Small intestine (tissue), 16 donors: ENCODE results near the gene ATP12A. TPM values are rescaled to one million over a fixed set of nuclear protein-coding genes. Genes with fewer than 3 reads are reported as not detected.

Source experiments
- DNase-seq, 2 donors: peaks; one replicate each; pipeline versions ENCODE4 v3.0.0 to v3.0.0-alpha.2; 2013
- FAIRE-seq: peaks from 2 replicates; lab custom pipeline; 2012; peaks lifted over from hg19 to GRCh38; lab: Jason Lieb, UNC
- H3K27ac ChIP-seq, 3 donors: one replicate each; pipeline ENCODE4 v1.5.1; 2013; ENCODE audit warnings: low read length in 2 of 3, mild to moderate bottlenecking in 2 of 3, control low read depth in 1 of 3, inconsistent platforms in 1 of 3, low read depth in 1 of 3, moderate library complexity in 1 of 3
- H3K27me3 ChIP-seq, 3 donors: one replicate each; pipeline ENCODE4 v1.6.1; 2013; ENCODE audit warnings: low read length in 3 of 3, inconsistent platforms in 1 of 3; ENCODE audit not compliant: control insufficient read depth in 3 of 3, insufficient read depth in 3 of 3
- H3K36me3 ChIP-seq, 3 donors: one replicate each; pipeline ENCODE4 v1.6.1; 2013; ENCODE audit warnings: low read length in 3 of 3, inconsistent platforms in 1 of 3, low read depth in 1 of 3, mild to moderate bottlenecking in 1 of 3, moderate library complexity in 1 of 3; ENCODE audit not compliant: control insufficient read depth in 3 of 3, insufficient read depth in 2 of 3
- H3K4me1 ChIP-seq, 3 donors: one replicate each; pipeline ENCODE4 v1.6.1; 2013; ENCODE audit warnings: low read length in 2 of 3, inconsistent platforms in 1 of 3, low read depth in 1 of 3, mild to moderate bottlenecking in 1 of 3, moderate library complexity in 1 of 3; ENCODE audit not compliant: control insufficient read depth in 3 of 3, insufficient read depth in 2 of 3
- H3K4me3 ChIP-seq, 3 donors: one replicate each; pipeline ENCODE4 v1.5.1; 2013; ENCODE audit warnings: low read length in 3 of 3, control low read depth in 1 of 3, inconsistent platforms in 1 of 3, low read depth in 1 of 3, mild to moderate bottlenecking in 1 of 3, moderate library complexity in 1 of 3
- H3K9me3 ChIP-seq, 2 donors: one replicate each; pipeline ENCODE4 v1.6.1; 2013; ENCODE audit warnings: low read depth in 1 of 2, low read length in 1 of 2; ENCODE audit not compliant: control insufficient read depth in 2 of 2, insufficient read depth in 1 of 2
- WGBS, 3 donors: extraction: QIAGEN DNeasy Blood & Tissue Kit; methylation state at CpG; one replicate each; pipeline ENCODE4 v1.1.7; 2013; 5-methylcytosine and 5-hydroxymethylcytosine counted together
- long read RNA-seq, 10 donors: transcript quantifications; one replicate each; lab custom pipeline, GENCODE V29; 2026
- polyA plus RNA-seq, 4 donors: library from polyadenylated mRNA; stranded (reverse) in 3 of 4; unstranded in 1 of 4; fragments of 200-250 nt in 3 of 4; fragments of 120-200 nt in 1 of 4; gene quantifications; one replicate each; pipeline versions ENCODE4 v1.2.1 to v1.2.3, GENCODE V29; 2013
- donor health status: healthy with polysubstance abuse.
- donor health status: control.
- donor health status: control.
- donor health status: Bipolar disorder and iron deficiency.
- donor health status: healthy.

The ATP12A gene
- polyA plus RNA-seq: under 1 TPM in 1 of 4 donors, not detected in 3; 0.01 TPM
- long read RNA-seq, donor 1: 0 reads
- long read RNA-seq, donor 2: 0 reads
- long read RNA-seq, donor 3: 0 reads
- long read RNA-seq, donor 4: 0 reads
- long read RNA-seq, donor 5: 0 reads
- long read RNA-seq, donor 6: 0 reads
- long read RNA-seq, donor 7: 0 reads
- long read RNA-seq, donor 8: 0 reads
- long read RNA-seq, donor 9: 0 reads
- long read RNA-seq, donor 10: 0 reads

- no peaks in the 10 kb centered on the region for H3K4me1 ChIP-seq
- FAIRE-seq (no peak), DNase-seq (peak in 1 of 2 donors; percentile 36)
- WGBS, 3 donors: 1 to 2% (median 2%) methylated on average over 54 to 75 of the region's 75 CpGs
- peaks cover 3 to 42% (median 16%) of the 10 kb centered on the region in 3 donors for H3K27me3 ChIP-seq
- no peak within 1 kb of the TSS for H3K27ac ChIP-seq
- no peaks in the 10 kb centered on the region for H3K9me3 ChIP-seq
- H3K4me3 ChIP-seq: peak within 1 kb of the TSS in 1 of 3 donors; percentile 53
- H3K36me3 ChIP-seq: no peaks in the 10 kb centered on the region
These were observed at the start of gene ATP12A for GRCh38 chr13:24680258-24680920. ATP12A (plus strand) TSS chr13:24680408; CDS start chr13:24680744, 336 bp downstream.

DNA sequence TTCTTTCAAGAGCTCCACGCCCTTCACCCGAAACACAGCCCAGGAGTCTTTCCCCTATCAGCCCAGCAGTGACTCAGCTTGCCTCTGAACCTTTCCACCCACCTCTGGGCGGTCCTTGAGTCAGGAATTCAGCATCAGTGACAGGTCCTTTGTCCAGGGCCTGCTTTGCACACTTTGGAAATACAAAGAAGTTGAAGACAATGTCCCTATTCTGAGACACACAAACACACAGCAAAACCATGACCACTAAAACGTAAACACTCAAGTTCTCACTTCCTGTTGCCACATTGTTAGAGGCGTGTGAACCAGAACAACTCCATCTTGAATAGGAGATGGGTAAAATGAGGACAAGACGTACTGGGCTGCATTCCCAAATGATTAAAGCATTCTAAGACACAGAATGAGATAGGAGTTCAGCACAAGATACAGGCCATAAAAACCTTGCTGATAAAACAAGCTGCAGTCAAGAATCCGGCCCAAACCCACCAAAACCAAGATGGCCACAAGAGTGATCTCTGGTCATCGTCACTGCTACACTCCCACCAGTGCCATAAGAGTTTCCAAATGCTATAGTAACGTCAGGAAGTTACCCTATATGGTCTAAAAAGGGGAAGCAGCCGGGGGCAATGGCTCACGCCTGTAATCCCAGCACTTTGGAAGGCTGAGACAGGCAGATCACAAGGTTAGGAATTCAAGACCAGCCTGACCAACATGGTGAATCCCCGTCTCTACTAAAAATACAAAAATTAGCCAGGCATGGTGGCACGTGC is 49.2 kb upstream of the ATP12A start:
- H3K36me3 ChIP-seq: no peaks in the 10 kb centered on the region
- no peaks in the 10 kb centered on the region for H3K9me3 ChIP-seq
- FAIRE-seq (no peak), DNase-seq (peak in 1 of 2 donors; percentile 47)
- 75 to 77% (median 76%) methylated on average over 13 of the region's 13 CpGs for WGBS, 3 donors
- H3K27ac ChIP-seq: peak overlapping the region in 1 of 3 donors; percentile 3
- no peak overlapping the region for H3K4me3 ChIP-seq
- no peaks in the 10 kb centered on the region for H3K27me3 ChIP-seq
- peaks cover 0 to 3% (median 2%) of the 10 kb centered on the region in 3 donors for H3K4me1 ChIP-seq

GRCh38 chr13:24631922-24632321 is 48.3 kb upstream of the ATP12A start:
- no peaks in the 10 kb centered on the region for H3K27me3 ChIP-seq
- H3K9me3 ChIP-seq: no peaks in the 10 kb centered on the region
- no peak overlapping the region for H3K27ac ChIP-seq
- no peak for FAIRE-seq
- no peak for DNase-seq
- peaks cover 0 to 3% (median 0%) of the 10 kb centered on the region in 3 donors for H3K4me1 ChIP-seq
- no peak overlapping the region for H3K4me3 ChIP-seq
- 63 to 87% (median 71%) methylated on average over 5 of the region's 5 CpGs for WGBS, 3 donors
- no peaks in the 10 kb centered on the region for H3K36me3 ChIP-seq

- 70 to 83% (median 74%) methylated on average over 6 of the region's 6 CpGs for WGBS, 3 donors
- DNase-seq (peak in 1 of 2 donors; percentile 64), FAIRE-seq (no peak)
- H3K27ac ChIP-seq: no peak overlapping the region
- no peaks in the 10 kb centered on the region for H3K36me3 ChIP-seq
- H3K9me3 ChIP-seq: no peaks in the 10 kb centered on the region
- H3K27me3 ChIP-seq: no peaks in the 10 kb centered on the region
- H3K4me1 ChIP-seq: peaks cover 0 to 3% (median 0%) of the 10 kb centered on the region in 3 donors
- H3K4me3 ChIP-seq: no peak overlapping the region
These were observed 47.7 kb upstream of the ATP12A start for GRCh38 chr13:24632382-24633121.

- 93 to 98% (median 93%) methylated on average over 8 of the region's 8 CpGs for WGBS, 3 donors
- Histone ChIP-seq H3K4me1 (peaks cover 0 to 3% (median 0%) of the 10 kb centered on the region in 3 donors), H3K4me3 (no peak overlapping the region), H3K36me3 (no peaks in the 10 kb centered on the region), H3K27me3 (peaks cover 0 to 3% (median 0%) of the 10 kb centered on the region in 3 donors), H3K27ac (no peak overlapping the region), H3K9me3 (no peaks in the 10 kb centered on the region)
- no peak for DNase-seq
- FAIRE-seq: no peak
These were observed 43.4 kb upstream of the ATP12A start for GRCh38 chr13:24636776-24637175.

GRCh38 chr13:24638096-24638495 is 42.1 kb upstream of the ATP12A start:
- 75 to 88% (median 85%) methylated on average over 23 of the region's 23 CpGs for WGBS, 3 donors
- FAIRE-seq: no peak

DNA sequence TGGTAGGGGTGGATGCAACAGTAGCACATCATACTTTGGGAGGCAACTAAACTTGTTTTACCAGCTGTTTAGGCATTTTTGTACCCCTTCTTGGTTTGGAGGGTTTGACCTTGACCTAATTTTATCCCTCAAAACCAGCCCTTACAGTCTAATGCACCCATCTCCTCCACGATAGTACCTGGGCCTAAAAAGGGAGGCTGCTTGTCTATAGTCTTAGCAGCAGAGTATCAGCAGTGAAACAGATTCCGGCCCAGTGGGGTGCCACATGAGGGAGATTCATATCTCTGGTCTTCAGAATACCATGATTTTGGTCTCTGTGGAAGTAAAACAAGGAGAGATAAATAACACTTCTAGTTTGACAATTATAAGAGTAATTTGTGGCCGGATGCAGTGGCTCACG is 39.5 kb upstream of the ATP12A start:
- no peaks in the 10 kb centered on the region for H3K4me1 ChIP-seq
- no peak for FAIRE-seq
- H3K36me3 ChIP-seq: no peaks in the 10 kb centered on the region
- H3K4me3 ChIP-seq: no peak overlapping the region
- no peak overlapping the region for H3K27ac ChIP-seq
- 92 to 96% (median 95%) methylated on average over 4 of the region's 4 CpGs for WGBS, 3 donors
- H3K27me3 ChIP-seq: peaks cover 0 to 3% (median 0%) of the 10 kb centered on the region in 3 donors
- no peak for DNase-seq
- no peaks in the 10 kb centered on the region for H3K9me3 ChIP-seq

More at GRCh38 chr13:24638096-24638495, 42.1 kb upstream of the ATP12A start:
- Histone ChIP-seq H3K36me3 (no peaks in the 10 kb centered on the region), H3K9me3 (no peaks in the 10 kb centered on the region), H3K27ac (no peak overlapping the region), H3K4me1 (no peaks in the 10 kb centered on the region), H3K4me3 (no peak overlapping the region), H3K27me3 (peaks cover 0 to 3% (median 0%) of the 10 kb centered on the region in 3 donors)
- no peak for DNase-seq

DNA sequence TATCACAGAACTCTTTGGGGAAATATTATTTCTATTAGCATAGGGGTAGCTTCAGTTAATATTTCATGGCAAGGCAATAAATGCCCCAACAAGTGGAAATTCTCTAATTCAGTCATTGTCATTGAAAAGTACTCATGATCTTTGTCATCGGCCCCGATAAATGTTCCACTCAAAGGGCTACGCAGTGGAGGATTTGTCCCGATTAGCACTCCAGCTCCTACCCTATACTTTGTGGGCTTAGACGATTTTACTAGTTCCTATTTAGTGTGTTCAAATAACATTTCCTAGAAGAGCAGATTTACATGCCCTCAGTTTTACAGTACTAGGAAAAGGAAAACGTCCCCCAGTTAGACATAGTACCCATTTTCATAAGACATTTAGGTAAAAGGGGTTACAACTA is 38.0 kb upstream of the ATP12A start:
- H3K27me3 ChIP-seq: peaks cover 0 to 3% (median 0%) of the 10 kb centered on the region in 3 donors
- DNase-seq (no peak), FAIRE-seq (no peak)
- 84 to 86% (median 85%) methylated on average over 6 of the region's 6 CpGs for WGBS, 3 donors
- no peak overlapping the region for H3K4me3 ChIP-seq
- no peak overlapping the region for H3K27ac ChIP-seq
- no peaks in the 10 kb centered on the region for H3K4me1 ChIP-seq
- H3K9me3 ChIP-seq: no peaks in the 10 kb centered on the region
- H3K36me3 ChIP-seq: no peaks in the 10 kb centered on the region
